Upper lobe of left lung (tissue), 4 donors: ENCODE data around the gene EPHB2.

Experiments
- POLR2A ChIP-seq, 4 donors: fragments of 450-650 bp; IDR thresholded peaks; one replicate each; pipeline ENCODE4 v1.5.1; 2016 to 2017; ENCODE audit warnings: antibody characterized with exemption in 4 of 4, mild to moderate bottlenecking in 2 of 4
- TF ChIP-seq, protein P1 (sequence below), 6 experiments: fragments of 450-650 bp in 4 of 6; fragments of 200-600 bp in 2 of 6; sonication (generic) in 2 of 6; IDR thresholded peaks; one replicate each; pipeline ENCODE4 v1.5.1; 2016 to 2019; ENCODE audit warnings: antibody characterized with exemption in 6 of 6

DNA sequence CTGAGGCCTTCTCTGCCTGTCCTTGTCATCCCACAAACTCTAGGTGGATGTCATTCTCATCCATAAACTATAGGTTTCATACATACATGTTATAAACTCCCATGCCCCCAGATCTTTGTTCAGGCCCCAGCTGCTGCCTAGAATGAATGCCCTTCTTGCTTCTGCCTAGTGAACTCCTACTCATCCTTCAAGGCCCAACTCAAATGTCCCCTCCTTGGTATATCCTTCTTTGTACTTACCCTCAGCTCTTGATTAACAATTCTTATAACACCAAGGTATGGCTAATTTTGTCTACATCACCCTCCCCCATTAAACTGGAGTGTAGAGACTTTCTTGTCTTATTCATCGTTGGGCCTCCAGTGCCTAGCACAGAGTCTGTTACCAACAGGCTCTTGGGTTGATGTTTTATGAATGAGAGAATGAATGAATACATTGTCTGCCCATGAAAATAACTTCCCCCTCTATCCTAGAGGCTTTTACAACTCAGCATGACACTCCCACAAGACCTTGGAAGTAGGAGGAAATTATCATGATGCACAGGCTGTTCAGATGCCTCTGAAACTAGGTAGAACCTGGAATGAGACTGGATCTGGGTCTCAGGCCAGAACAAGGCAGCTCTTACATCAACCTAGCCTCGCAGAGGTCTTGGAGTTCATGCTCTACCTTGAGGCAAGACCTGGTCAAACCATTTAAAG, 26.9 kb downstream of the EPHB2 start:
- TF ChIP-seq POLR2A (IDR thresholded peaks at IDR 0.05) = no peak
- TF ChIP-seq, protein P1, sequence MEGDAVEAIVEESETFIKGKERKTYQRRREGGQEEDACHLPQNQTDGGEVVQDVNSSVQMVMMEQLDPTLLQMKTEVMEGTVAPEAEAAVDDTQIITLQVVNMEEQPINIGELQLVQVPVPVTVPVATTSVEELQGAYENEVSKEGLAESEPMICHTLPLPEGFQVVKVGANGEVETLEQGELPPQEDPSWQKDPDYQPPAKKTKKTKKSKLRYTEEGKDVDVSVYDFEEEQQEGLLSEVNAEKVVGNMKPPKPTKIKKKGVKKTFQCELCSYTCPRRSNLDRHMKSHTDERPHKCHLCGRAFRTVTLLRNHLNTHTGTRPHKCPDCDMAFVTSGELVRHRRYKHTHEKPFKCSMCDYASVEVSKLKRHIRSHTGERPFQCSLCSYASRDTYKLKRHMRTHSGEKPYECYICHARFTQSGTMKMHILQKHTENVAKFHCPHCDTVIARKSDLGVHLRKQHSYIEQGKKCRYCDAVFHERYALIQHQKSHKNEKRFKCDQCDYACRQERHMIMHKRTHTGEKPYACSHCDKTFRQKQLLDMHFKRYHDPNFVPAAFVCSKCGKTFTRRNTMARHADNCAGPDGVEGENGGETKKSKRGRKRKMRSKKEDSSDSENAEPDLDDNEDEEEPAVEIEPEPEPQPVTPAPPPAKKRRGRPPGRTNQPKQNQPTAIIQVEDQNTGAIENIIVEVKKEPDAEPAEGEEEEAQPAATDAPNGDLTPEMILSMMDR (IDR thresholded peaks at IDR 0.05) = no peak
